Measurements from ENCODE around the gene GPC6. TPM values are rescaled to one million over a fixed set of nuclear protein-coding genes. Genes with fewer than 3 reads are reported as not detected.

Gene GPC6
- total RNA-seq, 4 donors from 2014 or later = 2.7 to 5.7 (median 4.4) TPM

DNA sequence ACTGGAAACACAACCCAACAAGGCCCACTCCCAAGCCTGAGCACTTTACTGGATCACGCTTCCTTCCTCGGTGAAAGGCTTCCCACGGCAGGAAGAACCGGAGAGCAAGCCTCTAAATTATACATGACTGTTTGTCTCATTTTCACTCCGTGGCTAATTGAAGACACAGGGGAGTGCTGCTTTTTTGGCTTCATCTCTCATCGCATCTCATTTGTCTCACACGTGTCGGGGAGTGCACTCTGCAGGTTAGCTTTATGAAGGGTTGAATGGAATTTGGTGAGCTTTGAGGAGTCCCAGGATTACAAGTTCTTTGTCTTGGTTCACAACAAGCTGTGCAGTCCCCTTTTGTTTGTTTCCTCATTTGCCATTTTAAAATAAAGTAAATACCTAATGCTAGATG, 544.6 kb downstream of the GPC6 start:
- Histone ChIP-seq H3K27ac (no peak overlapping the region), H3K36me3 (no peaks in the 10 kb centered on the region), H3K9me3 (no peaks in the 10 kb centered on the region), H3K4me3 (no peak overlapping the region), H3K27me3 (no peaks in the 10 kb centered on the region), H3K4me1 (no peaks in the 10 kb centered on the region)
- 84% methylated on average over 8 of the region's 8 CpGs for WGBS
- no peak for TF ChIP-seq POLR2AphosphoS5 (IDR thresholded peaks at IDR 0.05)
- no peak for TF ChIP-seq CTCF (IDR thresholded peaks at IDR 0.05)
- TF ChIP-seq POLR2A (IDR thresholded peaks at IDR 0.05) = no peak
- TF ChIP-seq EP300 (IDR thresholded peaks at IDR 0.05) = no peak
- DNase-seq (ENCODE audit: low spot score in 2 of 2) = no peak

DNA sequence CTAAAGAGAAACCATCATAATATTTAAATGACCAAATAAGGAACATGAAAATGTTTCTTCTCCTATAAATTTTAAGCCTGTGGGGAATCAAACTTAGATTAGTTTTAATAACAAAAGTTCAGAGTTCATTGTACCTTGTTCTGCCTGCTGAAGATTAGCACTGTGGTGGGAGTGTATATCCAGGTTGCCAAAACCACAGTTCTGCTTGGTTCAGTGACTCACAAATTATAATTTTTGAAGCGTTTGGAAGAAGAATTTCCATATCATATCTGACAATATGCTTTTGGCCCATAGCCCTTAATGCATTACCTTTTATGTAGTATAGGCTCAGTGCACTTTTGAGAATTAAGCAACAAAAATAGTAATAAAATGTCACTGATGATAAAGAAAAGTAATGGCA, 545.2 kb downstream of the GPC6 start:
- H3K4me1 ChIP-seq = no peaks in the 10 kb centered on the region
- TF ChIP-seq EP300 (IDR thresholded peaks at IDR 0.05) = no peak
- TF ChIP-seq POLR2AphosphoS5 (IDR thresholded peaks at IDR 0.05) = no peak
- no peak for TF ChIP-seq POLR2A (IDR thresholded peaks at IDR 0.05)
- no peak for TF ChIP-seq CTCF (IDR thresholded peaks at IDR 0.05)
- no peak overlapping the region for H3K4me3 ChIP-seq
- WGBS = 48% methylated on average over 1 of the region's 1 CpG
- H3K27ac ChIP-seq = no peak overlapping the region
- H3K9me3 ChIP-seq = no peaks in the 10 kb centered on the region
- H3K36me3 ChIP-seq = no peaks in the 10 kb centered on the region
- no peak for DNase-seq (ENCODE audit: low spot score in 2 of 2)
- no peaks in the 10 kb centered on the region for H3K27me3 ChIP-seq

DNA sequence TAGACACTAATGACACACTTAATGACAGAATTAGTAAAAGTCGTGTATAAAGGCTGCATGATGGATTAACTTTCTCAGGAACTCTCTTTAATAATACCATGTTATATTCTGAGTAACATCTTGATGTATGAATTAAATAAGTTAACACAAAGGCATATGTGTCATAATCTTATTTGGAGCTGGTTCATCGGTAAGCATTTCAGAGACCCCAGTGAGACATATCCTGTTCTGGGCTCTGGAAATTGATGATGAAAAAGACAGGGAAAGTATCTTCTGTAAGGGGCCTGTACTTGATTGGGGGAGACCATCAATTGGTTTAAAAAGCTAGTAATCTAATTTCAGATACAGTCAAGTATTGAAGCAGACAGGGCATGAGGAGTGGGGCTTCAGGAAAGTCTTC, 547.9 kb downstream of the GPC6 start:
- no peak overlapping the region for H3K4me3 ChIP-seq
- H3K27me3 ChIP-seq = no peaks in the 10 kb centered on the region
- no peaks in the 10 kb centered on the region for H3K4me1 ChIP-seq
- no peak for DNase-seq (ENCODE audit: low spot score in 2 of 2)
- no peak overlapping the region for H3K27ac ChIP-seq
- H3K36me3 ChIP-seq = no peaks in the 10 kb centered on the region
- H3K9me3 ChIP-seq = no peaks in the 10 kb centered on the region
- TF ChIP-seq CTCF (IDR thresholded peaks at IDR 0.05) = no peak
- TF ChIP-seq POLR2A (IDR thresholded peaks at IDR 0.05) = no peak
- TF ChIP-seq POLR2AphosphoS5 (IDR thresholded peaks at IDR 0.05) = no peak
- no peak for TF ChIP-seq EP300 (IDR thresholded peaks at IDR 0.05)
- WGBS = 83% methylated on average over 2 of the region's 2 CpGs

DNA sequence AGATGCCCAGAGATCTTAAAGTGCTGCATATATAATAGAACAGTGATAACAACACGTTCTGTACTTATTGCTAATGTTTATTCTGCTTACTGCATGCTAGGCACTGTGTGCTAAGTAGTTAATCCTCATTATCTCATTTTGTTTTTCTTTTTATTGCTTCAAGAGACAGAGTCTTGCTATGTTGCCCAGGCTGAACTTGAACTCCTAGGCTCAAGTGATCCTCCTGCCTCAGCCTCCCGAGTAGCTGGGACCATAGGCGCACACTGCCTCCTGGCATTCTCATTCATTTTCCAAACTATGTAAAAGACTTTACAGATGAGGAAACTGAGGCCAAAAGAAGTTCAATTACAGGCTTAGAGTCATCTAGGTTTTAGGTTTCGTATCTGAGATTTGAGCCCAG, 548.4 kb downstream of the GPC6 start:
- Histone ChIP-seq H3K27me3 (no peaks in the 10 kb centered on the region), H3K4me1 (no peaks in the 10 kb centered on the region), H3K27ac (no peak overlapping the region), H3K4me3 (no peak overlapping the region), H3K9me3 (no peaks in the 10 kb centered on the region), H3K36me3 (no peaks in the 10 kb centered on the region)
- 92% methylated on average over 4 of the region's 4 CpGs for WGBS
- TF ChIP-seq POLR2A (IDR thresholded peaks at IDR 0.05) (no peak), CTCF (IDR thresholded peaks at IDR 0.05) (no peak), POLR2AphosphoS5 (IDR thresholded peaks at IDR 0.05) (no peak), EP300 (IDR thresholded peaks at IDR 0.05) (no peak)
- no peak for DNase-seq (ENCODE audit: low spot score in 2 of 2)

DNA sequence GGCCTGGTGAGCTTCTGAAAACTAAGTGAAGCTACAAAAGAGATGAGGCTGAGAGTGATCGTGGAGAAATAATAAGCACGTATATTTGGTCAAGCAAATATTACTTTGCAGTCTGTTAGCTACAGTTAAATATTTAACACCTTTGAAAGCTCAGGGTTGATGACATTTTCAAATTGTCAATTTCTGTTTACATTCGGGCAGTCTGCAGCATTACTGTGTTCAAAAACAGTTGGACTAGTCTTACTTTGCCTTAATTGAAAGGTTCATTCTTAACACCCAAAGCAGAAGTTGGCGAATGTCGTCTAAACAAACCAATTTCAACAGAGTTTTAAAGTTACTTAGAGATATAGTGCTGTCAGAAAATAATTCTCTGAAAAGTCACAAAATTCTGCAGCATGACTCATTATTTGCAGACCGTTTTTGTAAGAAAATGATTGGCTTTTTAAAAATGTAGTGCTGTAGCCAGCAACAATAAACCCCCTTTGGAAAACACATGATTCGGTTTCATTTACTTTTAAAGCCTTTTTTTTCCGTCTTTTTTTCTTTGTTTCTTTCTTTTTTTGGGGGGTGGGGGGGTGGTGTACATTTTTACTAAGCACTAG, 549.0 kb downstream of the GPC6 start:
- no peak for TF ChIP-seq POLR2A (IDR thresholded peaks at IDR 0.05)
- no peak for TF ChIP-seq POLR2AphosphoS5 (IDR thresholded peaks at IDR 0.05)
- no peak for TF ChIP-seq CTCF (IDR thresholded peaks at IDR 0.05)
- 59% methylated on average over 8 of the region's 8 CpGs for WGBS

More for the DNA sequence above, 549.0 kb downstream of the GPC6 start:
- H3K4me1 ChIP-seq = no peaks in the 10 kb centered on the region
- H3K27ac ChIP-seq = no peak overlapping the region
- DNase-seq (ENCODE audit: low spot score in 2 of 2) = no peak
- H3K4me3 ChIP-seq = no peak overlapping the region
- H3K36me3 ChIP-seq = no peaks in the 10 kb centered on the region
- H3K9me3 ChIP-seq = no peaks in the 10 kb centered on the region
- no peaks in the 10 kb centered on the region for H3K27me3 ChIP-seq

Measured in suprapubic skin (tissue), 4 donors.